Stimulated activated CD8-positive, alpha-beta memory T cell treated with anti-CD3 and anti-CD28 coated beads, Interleukin-7, amount 100 ng/mL, for 48 hours (primary cell): ENCODE measurements around the gene ABHD6.
"Not testable (repeated sequence)": the region's sequence is repeated elsewhere in the genome, so short reads cannot be mapped to it uniquely, and the experiment has no call there.

Experiments
- DNase-seq, 2 donors: peaks; one replicate each; pipeline ENCODE4 v3.0.0-alpha.2; 2020; ENCODE audit warnings: low read depth in 1 of 2; ENCODE audit errors: extremely low read depth in 1 of 2

Gene ABHD6

GRCh38 chr3:58237238-58237940 lies at the start of gene ABHD6:
Gene ABHD6 (plus strand): TSS chr3:58237792. CDS start chr3:58256587, 18,795 bp downstream.
- peak; percentile 62 to 63 for DNase-seq

- no peak for DNase-seq
Measured at GRCh38 chr3:58188173-58188564, 49.4 kb upstream of the ABHD6 start.

- no peak for DNase-seq
Measured at GRCh38 chr3:58188921-58189451, 48.6 kb upstream of the ABHD6 start.

- no peak for DNase-seq
Measured at GRCh38 chr3:58189691-58190090, 47.9 kb upstream of the ABHD6 start.

DNA sequence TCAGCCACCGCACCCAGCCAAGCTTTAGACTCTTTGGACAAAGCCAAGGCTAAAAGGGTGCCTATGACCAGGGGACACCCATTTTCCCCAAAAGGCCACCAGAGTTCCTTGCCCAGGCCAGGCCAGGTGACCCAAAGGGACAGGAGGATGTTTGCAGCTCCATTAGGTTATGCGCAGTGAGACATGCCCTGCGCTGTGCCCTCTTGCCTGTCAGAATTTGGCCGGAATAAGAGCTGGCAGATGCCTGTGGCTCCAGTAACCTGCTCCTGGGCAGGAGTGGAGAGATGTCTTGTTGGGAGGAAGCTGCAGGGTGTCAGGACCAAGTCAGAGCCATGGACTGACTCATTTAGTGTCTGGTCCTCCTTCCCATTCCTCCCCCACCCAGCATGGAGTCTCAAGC lies 47.3 kb upstream of the ABHD6 start:
- no peak for DNase-seq

- DNase-seq, result no peak
Measured at GRCh38 chr3:58190882-58191281, 46.7 kb upstream of the ABHD6 start.

DNA sequence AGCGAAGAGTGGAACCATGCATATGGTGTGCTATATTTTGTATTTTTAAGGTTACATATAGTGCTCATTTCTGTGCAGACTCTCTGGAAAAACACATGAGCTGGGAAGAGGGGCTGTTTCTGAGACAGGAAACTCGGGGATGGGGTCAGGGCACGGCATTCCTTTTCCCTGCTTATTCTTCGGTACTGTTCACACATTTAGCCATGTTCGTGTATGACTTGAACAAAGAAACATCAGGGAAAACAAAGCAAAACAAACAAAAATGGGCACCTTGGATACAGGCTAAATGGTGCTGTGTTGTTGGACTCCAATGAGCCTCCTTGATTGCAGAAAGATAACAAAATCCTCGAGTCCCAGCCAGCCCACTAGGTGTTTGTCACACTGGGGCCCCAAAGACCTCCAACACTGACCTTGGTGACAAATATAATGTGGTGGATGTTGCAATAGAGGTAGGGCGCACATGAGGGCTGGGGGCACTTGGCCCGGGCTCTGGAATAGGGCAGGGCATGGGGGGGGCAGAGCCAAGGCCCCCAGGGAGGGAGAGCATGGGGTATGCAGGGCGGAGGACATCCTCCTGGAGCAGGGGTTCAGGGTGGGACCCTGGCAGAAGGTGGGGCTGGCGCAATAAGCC lies 46.1 kb upstream of the ABHD6 start:
- no peak for DNase-seq

DNA sequence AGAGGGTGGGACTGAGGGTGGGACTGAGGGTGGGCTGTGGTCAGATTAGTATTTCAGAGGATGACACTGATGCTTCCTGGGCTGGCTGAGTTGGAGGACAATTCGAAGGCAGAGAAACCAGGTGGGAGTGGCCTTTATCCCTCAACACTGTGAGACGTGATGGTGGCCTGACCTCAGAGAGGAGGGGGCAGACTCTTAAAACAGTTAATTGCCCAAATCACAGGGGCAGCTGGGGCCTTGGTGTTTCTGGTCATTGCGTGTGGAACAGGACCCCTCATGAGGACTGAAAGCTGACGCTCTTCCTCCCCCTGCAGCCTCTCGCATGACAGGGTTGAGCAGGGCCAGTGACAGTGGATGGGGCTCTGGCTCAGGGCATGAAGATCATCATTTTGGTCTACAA lies 45.5 kb upstream of the ABHD6 start:
- DNase-seq, result no peak

- DNase-seq, result no peak
Measured at GRCh38 chr3:58193682-58194407, 43.7 kb upstream of the ABHD6 start.

DNA sequence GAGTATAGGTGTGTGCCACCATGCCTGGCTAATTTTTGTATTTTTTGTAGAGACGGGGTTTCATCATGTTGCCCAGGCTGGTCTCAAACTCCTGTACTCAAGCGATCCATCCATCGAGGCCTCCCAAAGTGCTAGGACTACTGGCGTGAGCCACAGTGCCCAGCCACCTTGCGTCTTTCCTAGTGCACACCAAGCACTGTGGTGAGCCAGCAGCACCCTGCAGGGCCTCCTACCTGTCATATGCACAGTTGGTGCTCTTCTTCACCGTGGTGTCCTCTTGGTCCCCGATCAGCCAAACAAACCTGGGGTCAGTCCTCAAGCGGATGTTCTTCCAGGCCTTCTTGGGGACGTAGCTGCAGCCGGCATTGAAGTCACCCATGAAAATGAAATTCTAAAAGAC lies 40.0 kb upstream of the ABHD6 start:
- no peak for DNase-seq

GRCh38 chr3:58198362-58198761 lies 39.2 kb upstream of the ABHD6 start:
- DNase-seq, result no peak

- no peak for DNase-seq
Measured at GRCh38 chr3:58198804-58199203, 38.8 kb upstream of the ABHD6 start.

- DNase-seq, result no peak
Measured at GRCh38 chr3:58200121-58200709, 37.4 kb upstream of the ABHD6 start.

DNA sequence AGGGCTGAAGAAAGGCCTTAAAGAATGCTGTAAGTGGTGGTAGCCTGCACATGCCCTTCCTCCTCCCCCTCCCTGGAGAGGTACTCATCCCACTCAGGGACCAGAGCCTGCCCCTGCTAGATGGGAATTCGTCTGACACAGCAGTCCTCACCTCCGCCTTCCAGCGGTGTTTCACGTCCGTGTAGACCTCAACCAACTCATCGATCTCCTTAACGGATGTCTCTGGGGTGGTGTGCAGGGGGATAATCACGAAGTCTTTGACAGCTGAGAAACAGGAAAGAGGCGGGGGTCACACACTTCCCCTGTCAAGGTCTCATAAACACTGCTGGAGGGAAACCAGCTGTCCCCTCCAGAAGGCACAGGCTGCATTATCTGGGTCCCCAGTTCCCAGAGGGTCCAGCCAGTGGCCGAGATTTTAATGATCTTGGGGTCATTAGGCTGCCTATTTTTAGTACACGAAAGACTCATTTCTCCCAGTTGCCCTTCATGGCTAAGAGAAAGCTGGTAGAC lies 36.7 kb upstream of the ABHD6 start:
- DNase-seq, result no peak

GRCh38 chr3:58201451-58201850 lies 36.1 kb upstream of the ABHD6 start:
- DNase-seq, result not testable (repeated sequence)

GRCh38 chr3:58202917-58203360 lies 34.7 kb upstream of the ABHD6 start:
- DNase-seq, result no peak

DNA sequence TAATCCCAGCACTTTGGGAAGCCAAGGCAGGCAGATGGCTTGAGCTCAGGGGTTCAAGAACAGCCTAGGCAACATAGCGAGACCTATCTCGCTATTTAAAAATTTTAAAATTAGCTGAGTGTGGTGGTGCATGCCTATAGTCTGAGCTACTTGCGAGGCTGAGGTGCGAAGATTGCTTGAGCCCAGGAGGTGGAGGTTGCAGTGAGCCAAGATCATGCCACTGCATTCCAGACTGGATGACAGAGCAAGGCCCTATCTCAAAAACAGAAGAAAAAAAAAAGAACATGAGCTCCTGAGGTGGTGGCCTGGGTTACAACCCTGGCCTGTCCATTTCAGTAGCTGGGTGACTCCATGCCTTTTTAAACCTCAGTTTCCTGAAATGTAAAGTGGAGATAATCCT lies 34.1 kb upstream of the ABHD6 start:
- DNase-seq, result no peak

- no peak for DNase-seq
Measured at GRCh38 chr3:58204720-58205119, 32.9 kb upstream of the ABHD6 start.

GRCh38 chr3:58205981-58206380 lies 31.6 kb upstream of the ABHD6 start:
- no peak for DNase-seq

- peak in 1 of 2 donors; percentile 39 for DNase-seq
Measured at GRCh38 chr3:58206406-58207011, 31.1 kb upstream of the ABHD6 start.

GRCh38 chr3:58207954-58208353 lies 29.6 kb upstream of the ABHD6 start:
- DNase-seq, result no peak
